Panc1 (cell line): ENCODE data around the gene ANO1. TPM values are rescaled to one million over a fixed set of nuclear protein-coding genes. Genes with fewer than 3 reads are reported as not detected.

Experiments
- ATAC-seq: fragments of 200-7000 bp; cut with Tn5 transposase; 2 replicates; pipeline ENCODE4 v1.9.1; 2020; ENCODE audit warnings: mild to moderate bottlenecking, moderate library complexity
- BruUV-seq: library from RNA; stranded (reverse); fragments of 400-500 nt; replicated peaks from 2 replicates; lab custom pipeline; 2021; lab: Mats Ljungman, UMichigan
- CTCF ChIA-PET: fragments of 300-600 bp; sonication (Branson Sonifier 250); formaldehyde crosslinking; loops from one replicate; lab custom pipeline; 2022; ENCODE audit warnings: antibody characterized with exemption; lab: Charles Lee
- POLR2A ChIA-PET: fragments of 300-600 bp; sonication (Branson Sonifier 250); formaldehyde crosslinking; loops from one replicate; lab custom pipeline; 2022; ENCODE audit warnings: antibody characterized with exemption; lab: Charles Lee
- DNase-seq: peaks from one replicate; pipeline ENCODE4 v3.0.0-alpha.2; 2010; ENCODE audit warnings: low read depth, low spot score
- H3K27ac ChIP-seq: 2 replicates; pipeline ENCODE4 v1.5.1; 2011; ENCODE audit warnings: mild to moderate bottlenecking, low read length, inconsistent platforms
- H3K27me3 ChIP-seq: fragments of 200-500 bp; sonication (Bioruptor generic); 2 replicates; pipeline ENCODE4 v1.6.0; 2014; ENCODE audit warnings: low read length, inconsistent platforms; ENCODE audit not compliant: control insufficient read depth, insufficient read depth
- H3K36me3 ChIP-seq: fragments of 200-500 bp; sonication (Bioruptor generic); 2 replicates; pipeline ENCODE4 v1.5.1; 2014; ENCODE audit warnings: inconsistent platforms, mild to moderate bottlenecking, low read length, moderate library complexity; ENCODE audit not compliant: control insufficient read depth, insufficient read depth
- H3K4me1 ChIP-seq: 2 replicates; pipeline ENCODE4 v1.5.1; 2011; ENCODE audit warnings: inconsistent platforms, mild to moderate bottlenecking, low read length, moderate library complexity; ENCODE audit not compliant: control insufficient read depth, insufficient read depth
- H3K4me3 ChIP-seq, 2 experiments: 2 replicates each; pipeline ENCODE4 v1.5.1; 2011 to 2012; ENCODE audit warnings: low read depth in 2 of 2, low read length in 2 of 2, mild to moderate bottlenecking in 2 of 2, inconsistent platforms in 1 of 2, moderate library complexity in 1 of 2
- H3K9me3 ChIP-seq: fragments of 200-500 bp; sonication (Bioruptor generic); 2 replicates; pipeline ENCODE4 v1.5.1; 2014; ENCODE audit warnings: low read depth, mild to moderate bottlenecking, inconsistent platforms, low read length, moderate library complexity; ENCODE audit not compliant: control insufficient read depth, insufficient read depth
- POLR2AphosphoS5 ChIP-seq: IDR thresholded peaks from 2 replicates; pipeline ENCODE4 v1.6.1; 2012; ENCODE audit warnings: mild to moderate bottlenecking, low read depth, low read length, moderate library complexity
- REST ChIP-seq, 2 experiments: IDR thresholded peaks; 2 replicates each; pipeline ENCODE4 v1.6.1; 2011 to 2012; ENCODE audit warnings: low read depth in 2 of 2, control low read depth in 1 of 2, low read length in 1 of 2, mild to moderate bottlenecking in 1 of 2, moderate library complexity in 1 of 2; ENCODE audit not compliant: insufficient read depth in 1 of 2
- SIN3A ChIP-seq: IDR thresholded peaks from 2 replicates; pipeline ENCODE4 v1.6.1; 2012; ENCODE audit warnings: low read depth, mild to moderate bottlenecking, low read length, moderate library complexity, borderline replicate concordance; ENCODE audit not compliant: insufficient read depth
- TCF7L2 ChIP-seq: IDR thresholded peaks from 2 replicates; pipeline ENCODE4 v1.6.1; 2011; ENCODE audit warnings: mild to moderate bottlenecking, low read depth, low read length, inconsistent platforms
- in situ Hi-C: cut with HindIII; loops from 2 replicates; pipeline ENCODE4 v1.10.0; 2016; ENCODE audit warnings: low sequenced_read_pairs, low pct_unique_long_range_greater_than_20kb
- intact Hi-C: fragments of 100-400 bp; cut with micrococcal nuclease; formaldehyde crosslinking; loops from one replicate; pipeline ENCODE4 v1.10.0; 2022; ENCODE audit not compliant: unreplicated experiment
- total RNA-seq: library from RNA; stranded (reverse); gene quantifications from one replicate; pipeline ENCODE4 v1.2.1, GENCODE V29; 2021; ENCODE audit not compliant: unreplicated experiment
- TF ChIP-seq, protein P1 (sequence below): fragments of 450-650 bp; IDR thresholded peaks from 2 replicates; pipeline ENCODE4 v1.5.1; 2017; ENCODE audit warnings: mild to moderate bottlenecking

ANO1 gene
- total RNA-seq, 1 experiment from 2014 or later: 2.3 TPM

DNA sequence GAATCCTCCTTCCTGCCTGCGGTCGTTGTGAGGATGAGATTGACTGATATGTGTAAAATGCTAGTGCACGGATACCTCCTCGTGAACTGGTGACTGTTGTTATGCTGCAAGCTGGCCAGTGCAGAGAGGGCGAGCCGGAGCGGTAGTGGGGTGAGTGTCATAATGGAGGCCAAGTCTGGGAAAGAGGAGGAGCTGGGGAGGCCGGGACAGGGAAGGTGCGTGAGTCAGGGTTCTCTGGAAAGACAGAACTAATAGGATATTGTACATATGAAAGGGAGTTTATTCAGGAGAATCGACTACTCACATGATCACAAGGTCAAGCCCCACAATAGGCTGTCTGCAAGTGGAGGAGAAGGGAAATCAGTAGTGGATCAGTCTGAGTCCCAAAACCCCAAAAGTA is 68.2 kb downstream of the ANO1 start:
- CTCF ChIA-PET: no interaction called here
- no TSS peak for BruUV-seq
- H3K27ac ChIP-seq: no peak overlapping the region
- no peak overlapping the region for H3K4me3 ChIP-seq
- no peaks in the 10 kb centered on the region for H3K27me3 ChIP-seq
- no peaks in the 10 kb centered on the region for H3K36me3 ChIP-seq
- POLR2A ChIA-PET: no interaction called here
- peaks cover 4% of the 10 kb centered on the region for H3K4me1 ChIP-seq
- no peaks in the 10 kb centered on the region for H3K9me3 ChIP-seq
- DNase-seq (no peak), ATAC-seq (no peak)
- intact Hi-C loops (no loop called here), in situ Hi-C loops (no loop called here)
- TF ChIP-seq TCF7L2 (no peak), POLR2AphosphoS5 (no peak), SIN3A (no peak), REST (IDR thresholded peaks at IDR 0.05; ENCODE audit: insufficient read depth in 1 of 2, low read depth in 2 of 2, low read length in 1 of 2) (no peak)
- TF ChIP-seq, protein P1, sequence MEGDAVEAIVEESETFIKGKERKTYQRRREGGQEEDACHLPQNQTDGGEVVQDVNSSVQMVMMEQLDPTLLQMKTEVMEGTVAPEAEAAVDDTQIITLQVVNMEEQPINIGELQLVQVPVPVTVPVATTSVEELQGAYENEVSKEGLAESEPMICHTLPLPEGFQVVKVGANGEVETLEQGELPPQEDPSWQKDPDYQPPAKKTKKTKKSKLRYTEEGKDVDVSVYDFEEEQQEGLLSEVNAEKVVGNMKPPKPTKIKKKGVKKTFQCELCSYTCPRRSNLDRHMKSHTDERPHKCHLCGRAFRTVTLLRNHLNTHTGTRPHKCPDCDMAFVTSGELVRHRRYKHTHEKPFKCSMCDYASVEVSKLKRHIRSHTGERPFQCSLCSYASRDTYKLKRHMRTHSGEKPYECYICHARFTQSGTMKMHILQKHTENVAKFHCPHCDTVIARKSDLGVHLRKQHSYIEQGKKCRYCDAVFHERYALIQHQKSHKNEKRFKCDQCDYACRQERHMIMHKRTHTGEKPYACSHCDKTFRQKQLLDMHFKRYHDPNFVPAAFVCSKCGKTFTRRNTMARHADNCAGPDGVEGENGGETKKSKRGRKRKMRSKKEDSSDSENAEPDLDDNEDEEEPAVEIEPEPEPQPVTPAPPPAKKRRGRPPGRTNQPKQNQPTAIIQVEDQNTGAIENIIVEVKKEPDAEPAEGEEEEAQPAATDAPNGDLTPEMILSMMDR: no peak

- intact Hi-C loops (no loop called here), in situ Hi-C loops (no loop called here)
- ATAC-seq: no peak; the same call in 1 of the 2 replicates
- POLR2A ChIA-PET: no interaction called here
- Histone ChIP-seq H3K9me3 (no peaks in the 10 kb centered on the region), H3K27ac (no peak overlapping the region), H3K4me3 (no peak overlapping the region), H3K27me3 (no peaks in the 10 kb centered on the region), H3K4me1 (peaks cover 4% of the 10 kb centered on the region), H3K36me3 (no peaks in the 10 kb centered on the region)
- CTCF ChIA-PET: no interaction called here
- TF ChIP-seq POLR2AphosphoS5 (no peak), TCF7L2 (no peak), REST (IDR thresholded peaks at IDR 0.05; ENCODE audit: insufficient read depth in 1 of 2, low read depth in 2 of 2, low read length in 1 of 2) (no peak), SIN3A (no peak)
- TF ChIP-seq, protein P1: no peak
- no peak for DNase-seq
- no TSS peak for BruUV-seq
These were observed 68.9 kb downstream of the ANO1 start for GRCh38 chr11:70146895-70147520.
